Tibial nerve (tissue), 4 donors: ENCODE data around the gene FADS2. TPM values are rescaled to one million over a fixed set of nuclear protein-coding genes. Genes with fewer than 3 reads are reported as not detected.
A peak's percentile ranks its signal among the peaks of the same experiment; 100 is the strongest.

ENCODE experiments used
- DNase-seq, 2 donors: peaks; one replicate each; pipeline ENCODE4 v3.0.0-alpha.2; 2019; ENCODE audit warnings: low spot score in 2 of 2
- H3K27ac ChIP-seq, 4 donors: fragments of 200-600 bp; sonication (generic) in 3 of 4; one replicate each; pipeline ENCODE4 v1.5.1; 2017 to 2019; ENCODE audit warnings: mild to moderate bottlenecking in 1 of 4
- H3K27me3 ChIP-seq, 2 donors: fragments of 200-600 bp; sonication (generic) in 1 of 2; one replicate each; pipeline versions ENCODE4 v1.5.1 to v1.6.0; 2017 to 2019
- H3K36me3 ChIP-seq, 3 donors: fragments of 200-600 bp; sonication (generic); one replicate each; pipeline ENCODE4 v1.5.1; 2018 to 2019
- H3K4me1 ChIP-seq, 4 donors: fragments of 200-600 bp; sonication (generic) in 3 of 4; one replicate each; pipeline ENCODE4 v1.5.1; 2017 to 2019
- H3K4me3 ChIP-seq, 4 donors: fragments of 200-600 bp; sonication (generic) in 3 of 4; one replicate each; pipeline ENCODE4 v1.5.1; 2017 to 2019; ENCODE audit warnings: mild to moderate bottlenecking in 1 of 4, moderate library complexity in 1 of 4
- H3K9me3 ChIP-seq, 4 donors: fragments of 200-600 bp; sonication (generic) in 3 of 4; one replicate each; pipeline ENCODE4 v1.5.1; 2017 to 2019
- CTCF ChIP-seq, 5 experiments: fragments of 200-600 bp in 3 of 5; fragments of 450-650 bp in 2 of 5; sonication (generic) in 3 of 5; IDR thresholded peaks; one replicate each; pipeline ENCODE4 v1.5.1; 2016 to 2019; ENCODE audit warnings: antibody characterized with exemption in 5 of 5, mild to moderate bottlenecking in 3 of 5, moderate library complexity in 2 of 5
- EP300 ChIP-seq, 2 donors: sonication (generic); formaldehyde crosslinking; IDR thresholded peaks; one replicate each; pipeline ENCODE4 v1.6.1; 2017; ENCODE audit warnings: antibody characterized with exemption in 2 of 2, mild to moderate bottlenecking in 1 of 2
- POLR2A ChIP-seq, 2 donors: fragments of 450-650 bp; IDR thresholded peaks; one replicate each; pipeline ENCODE4 v1.6.1; 2017; ENCODE audit warnings: antibody characterized with exemption in 2 of 2, mild to moderate bottlenecking in 2 of 2, moderate library complexity in 2 of 2
- WGBS, 2 donors: methylation state at CpG; one replicate each; pipeline ENCODE4 v1.1.5; 2018; 5-methylcytosine and 5-hydroxymethylcytosine counted together
- total RNA-seq, 4 donors: library from RNA; depleted of rRNA; stranded (reverse); fragments of >200 nt; gene quantifications; one replicate each; pipeline ENCODE4 v1.1.0, GENCODE V29; 2016

FADS2 gene
- total RNA-seq, 4 donors from 2014 or later = 17.4 to 59.2 (median 32.7) TPM

- H3K4me1 ChIP-seq = peaks cover 0 to 42% (median 11%) of the 10 kb centered on the region in 4 donors
- H3K9me3 ChIP-seq = no peaks in the 10 kb centered on the region
- TF ChIP-seq CTCF (IDR thresholded peaks at IDR 0.05) = no peak
- TF ChIP-seq EP300 (IDR thresholded peaks at IDR 0.05) = no peak
- no peak for TF ChIP-seq POLR2A (IDR thresholded peaks at IDR 0.05)
- H3K36me3 ChIP-seq = peaks cover 0 to 68% (median 2%) of the 10 kb centered on the region in 3 donors
- H3K4me3 ChIP-seq = no peak overlapping the region
- H3K27me3 ChIP-seq = no peaks in the 10 kb centered on the region
- WGBS, 2 donors = 71 to 74% methylated on average over 3 of the region's 3 CpGs
- H3K27ac ChIP-seq = peak overlapping the region in 1 of 4 donors; percentile 13
- DNase-seq = no peak
Measured at GRCh38 chr11:61874853-61875252, 46.8 kb downstream of the FADS2 start.

DNA sequence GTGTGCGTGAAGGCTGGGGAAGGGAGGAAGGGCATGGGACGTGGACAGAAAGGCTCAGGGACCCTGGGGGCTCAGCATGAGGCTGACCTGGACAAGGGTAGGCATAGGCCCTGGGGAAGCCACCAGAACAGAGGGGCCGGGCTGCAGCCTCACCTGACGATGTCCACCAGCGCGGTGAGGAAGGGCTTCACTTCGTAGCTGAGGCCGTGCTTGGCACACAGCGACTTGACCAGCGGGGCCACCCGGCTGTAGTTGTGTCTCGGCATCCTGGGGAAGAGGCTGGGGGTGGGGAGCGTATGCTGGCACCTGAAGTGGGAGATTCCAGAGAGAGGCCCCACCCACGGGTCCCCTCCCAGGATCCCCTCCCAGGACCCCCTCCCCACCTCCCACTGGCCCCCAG, 47.6 kb downstream of the FADS2 start:
- WGBS, 2 donors = 91 to 92% methylated on average over 13 to 14 of the region's 14 CpGs
- Histone ChIP-seq H3K27ac (no peak overlapping the region), H3K36me3 (peaks cover 0 to 73% (median 2%) of the 10 kb centered on the region in 3 donors), H3K9me3 (no peaks in the 10 kb centered on the region), H3K4me3 (no peak overlapping the region), H3K27me3 (no peaks in the 10 kb centered on the region), H3K4me1 (peaks cover 0 to 41% (median 11%) of the 10 kb centered on the region in 4 donors)
- no peak for TF ChIP-seq EP300 (IDR thresholded peaks at IDR 0.05)
- no peak for TF ChIP-seq POLR2A (IDR thresholded peaks at IDR 0.05)
- no peak for TF ChIP-seq CTCF (IDR thresholded peaks at IDR 0.05)
- DNase-seq = no peak

- Histone ChIP-seq H3K4me1 (peaks cover 0 to 39% (median 3%) of the 10 kb centered on the region in 4 donors), H3K36me3 (peaks cover 0 to 51% (median 2%) of the 10 kb centered on the region in 3 donors), H3K4me3 (no peak overlapping the region), H3K27me3 (no peaks in the 10 kb centered on the region), H3K9me3 (no peaks in the 10 kb centered on the region), H3K27ac (no peak overlapping the region)
- no peak for TF ChIP-seq EP300 (IDR thresholded peaks at IDR 0.05)
- TF ChIP-seq POLR2A (IDR thresholded peaks at IDR 0.05) = no peak
- TF ChIP-seq CTCF (IDR thresholded peaks at IDR 0.05) = no peak
- 78 to 86% methylated on average over 6 to 7 of the region's 7 CpGs for WGBS, 2 donors
- DNase-seq = no peak
Measured at GRCh38 chr11:61879152-61879551, 51.1 kb downstream of the FADS2 start.

- Histone ChIP-seq H3K4me3 (no peak overlapping the region), H3K4me1 (peaks cover 0 to 32% (median 3%) of the 10 kb centered on the region in 4 donors), H3K9me3 (no peaks in the 10 kb centered on the region), H3K27ac (no peak overlapping the region), H3K36me3 (peaks cover 0 to 49% (median 2%) of the 10 kb centered on the region in 3 donors), H3K27me3 (no peaks in the 10 kb centered on the region)
- 84 to 93% methylated on average over 11 of the region's 11 CpGs for WGBS, 2 donors
- no peak for TF ChIP-seq POLR2A (IDR thresholded peaks at IDR 0.05)
- TF ChIP-seq EP300 (IDR thresholded peaks at IDR 0.05) = no peak
- DNase-seq = no peak
Measured at GRCh38 chr11:61880031-61880430, 51.9 kb downstream of the FADS2 start.

DNA sequence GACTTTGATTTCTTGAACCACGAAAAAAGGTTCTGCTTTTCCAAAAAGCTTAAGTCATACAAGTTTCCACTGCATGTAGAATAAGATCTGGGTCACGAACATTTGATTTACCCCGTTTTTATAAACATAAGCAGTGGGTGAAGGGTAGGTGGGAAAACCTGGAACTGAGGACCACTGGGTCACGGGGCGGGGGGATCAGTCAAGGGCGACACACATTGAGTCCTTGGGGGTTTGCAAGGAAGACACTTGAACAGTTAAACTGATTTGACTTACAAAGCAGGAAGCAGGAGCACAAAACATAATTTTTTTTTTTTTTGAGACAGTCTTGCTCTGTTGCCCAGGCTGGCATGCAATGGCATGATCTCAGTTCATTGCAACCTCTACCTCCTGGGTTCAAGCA, 52.4 kb downstream of the FADS2 start:
- no peak overlapping the region for H3K27ac ChIP-seq
- H3K36me3 ChIP-seq = peaks cover 0 to 48% (median 2%) of the 10 kb centered on the region in 3 donors
- H3K27me3 ChIP-seq = no peaks in the 10 kb centered on the region
- TF ChIP-seq POLR2A (IDR thresholded peaks at IDR 0.05) (no peak), CTCF (IDR thresholded peaks at IDR 0.05) (no peak), EP300 (IDR thresholded peaks at IDR 0.05) (no peak)
- WGBS, 2 donors = 60 to 61% methylated on average over 6 of the region's 6 CpGs
- no peak overlapping the region for H3K4me3 ChIP-seq
- H3K4me1 ChIP-seq = peaks cover 0 to 36% (median 3%) of the 10 kb centered on the region in 4 donors
- DNase-seq = no peak
- H3K9me3 ChIP-seq = no peaks in the 10 kb centered on the region
